Thoracic aorta (tissue), 2 donors: ENCODE measurements around the gene NRL. TPM values are rescaled to one million over a fixed set of nuclear protein-coding genes. Genes with fewer than 3 reads are reported as not detected.
A peak's percentile ranks its signal among the peaks of the same experiment; 100 is the strongest.

ENCODE experiments used
- ATAC-seq: fragments of 150-250 bp; one replicate; pipeline ENCODE4 v1.8.0; 2017; ENCODE audit warnings: low read depth; ENCODE audit not compliant: insufficient number of reproducible peaks, low FRiP score
- DNase-seq: peaks from one replicate; pipeline ENCODE4 v3.0.0-alpha.2; 2020; ENCODE audit warnings: low spot score
- H3K27ac ChIP-seq, 2 donors: fragments of 200-600 bp; sonication (generic); 1 replicate in 1 of 2; 2 replicates in 1 of 2; pipeline ENCODE4 v1.5.1; 2016; ENCODE audit warnings: mild to moderate bottlenecking in 2 of 2, moderate library complexity in 2 of 2
- H3K27me3 ChIP-seq: fragments of 200-600 bp; sonication (generic); replicated peaks from 2 replicates; pipeline ENCODE4 v1.6.0; 2016; ENCODE audit warnings: mild to moderate bottlenecking; ENCODE audit not compliant: insufficient read depth
- H3K36me3 ChIP-seq: fragments of 200-600 bp; sonication (generic); one replicate; pipeline ENCODE4 v1.5.1; 2016
- H3K4me1 ChIP-seq, 2 donors: fragments of 200-600 bp; sonication (generic); 1 replicate in 1 of 2; 2 replicates in 1 of 2; pipeline versions ENCODE4 v1.5.1 to v1.6.0; 2016; ENCODE audit warnings: low read depth in 2 of 2, mild to moderate bottlenecking in 1 of 2; ENCODE audit not compliant: control insufficient read depth in 1 of 2
- H3K4me3 ChIP-seq: fragments of 200-600 bp; sonication (generic); 2 replicates; pipeline ENCODE4 v1.5.1; 2016; ENCODE audit warnings: mild to moderate bottlenecking
- H3K9me3 ChIP-seq: fragments of 200-600 bp; sonication (generic); 2 replicates; pipeline ENCODE4 v1.5.1; 2016
- total RNA-seq, 2 donors: library from RNA; depleted of rRNA; stranded (reverse); fragments of >200 nt; gene quantifications; one replicate each; pipeline versions ENCODE4 v1.1.0 to v1.2.3, GENCODE V29; 2016
- TF ChIP-seq, protein P1 (sequence below): fragments of 200-600 bp; sonication (generic); IDR thresholded peaks from one replicate; pipeline ENCODE4 v1.5.1; 2019; ENCODE audit warnings: antibody characterized with exemption

NRL gene
- total RNA-seq, result 1 to 10 TPM in 1 of 2 donors, under 1 TPM in 1; 0.92 to 6.1 TPM

DNA sequence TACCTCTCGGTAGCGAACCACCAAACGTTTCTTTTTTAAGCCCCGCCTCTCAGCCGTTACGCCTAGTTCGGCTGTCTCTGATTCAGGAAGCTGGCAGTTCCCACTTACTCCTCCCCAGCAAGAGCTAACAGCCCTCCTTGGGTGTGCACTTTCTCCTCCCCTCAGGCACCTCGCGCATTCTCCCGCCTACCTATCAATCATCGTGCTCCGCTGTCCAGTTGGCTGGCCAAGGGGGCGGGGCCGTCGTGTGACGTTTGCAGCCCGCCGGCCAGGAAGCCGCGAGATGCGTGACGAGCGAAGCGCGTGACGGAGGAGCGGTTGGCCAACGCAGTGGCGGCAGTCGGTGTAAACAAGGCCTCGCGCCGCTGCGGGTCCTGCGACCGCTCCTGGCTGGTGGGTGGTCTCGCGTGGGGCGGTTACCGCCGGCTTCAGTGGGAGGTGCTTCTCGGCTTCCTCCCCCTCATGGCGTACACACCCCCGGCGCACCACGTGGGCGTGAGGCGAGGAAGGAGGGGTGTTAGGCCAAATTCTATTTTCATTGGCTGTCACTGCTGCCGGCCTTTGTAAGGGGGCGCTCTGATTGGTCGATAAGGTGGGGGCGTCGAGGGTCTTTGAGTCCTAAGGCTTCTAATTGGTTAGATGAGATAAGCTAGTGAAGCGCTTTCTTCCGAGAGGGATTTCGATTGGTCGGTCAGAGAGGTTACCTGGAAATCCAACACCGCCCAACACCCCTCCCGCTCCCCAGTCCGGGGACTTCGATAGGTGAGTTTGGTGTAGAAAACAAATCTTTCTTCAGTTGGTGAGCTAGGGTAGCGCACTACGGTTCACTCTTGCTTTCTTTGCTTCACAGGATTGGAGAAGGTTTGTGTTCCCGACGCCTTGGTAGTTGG, at the start of gene NRL, which contains the start of gene DCAF11:
NRL (minus strand) TSS at position 418 of the 890 bp plus-strand sequence. CDS start 32,101 bp downstream, outside the sequence.
DCAF11 (plus strand) TSS at position 246 of the 890 bp plus-strand sequence. CDS start 818 bp downstream, outside the sequence.
- Histone ChIP-seq H3K27ac (peak within 1 kb of the TSS; percentile 98), H3K36me3 (peaks cover 10% of the 10 kb centered on the region), H3K4me3 (peak within 1 kb of the TSS; percentile 92), H3K9me3 (no peaks in the 10 kb centered on the region), H3K4me1 (peaks cover 7 to 18% of the 10 kb centered on the region in 2 donors), H3K27me3 (no peaks in the 10 kb centered on the region)
- ATAC-seq (peak; percentile 97), DNase-seq (peak; percentile 97)
- TF ChIP-seq, protein P1, sequence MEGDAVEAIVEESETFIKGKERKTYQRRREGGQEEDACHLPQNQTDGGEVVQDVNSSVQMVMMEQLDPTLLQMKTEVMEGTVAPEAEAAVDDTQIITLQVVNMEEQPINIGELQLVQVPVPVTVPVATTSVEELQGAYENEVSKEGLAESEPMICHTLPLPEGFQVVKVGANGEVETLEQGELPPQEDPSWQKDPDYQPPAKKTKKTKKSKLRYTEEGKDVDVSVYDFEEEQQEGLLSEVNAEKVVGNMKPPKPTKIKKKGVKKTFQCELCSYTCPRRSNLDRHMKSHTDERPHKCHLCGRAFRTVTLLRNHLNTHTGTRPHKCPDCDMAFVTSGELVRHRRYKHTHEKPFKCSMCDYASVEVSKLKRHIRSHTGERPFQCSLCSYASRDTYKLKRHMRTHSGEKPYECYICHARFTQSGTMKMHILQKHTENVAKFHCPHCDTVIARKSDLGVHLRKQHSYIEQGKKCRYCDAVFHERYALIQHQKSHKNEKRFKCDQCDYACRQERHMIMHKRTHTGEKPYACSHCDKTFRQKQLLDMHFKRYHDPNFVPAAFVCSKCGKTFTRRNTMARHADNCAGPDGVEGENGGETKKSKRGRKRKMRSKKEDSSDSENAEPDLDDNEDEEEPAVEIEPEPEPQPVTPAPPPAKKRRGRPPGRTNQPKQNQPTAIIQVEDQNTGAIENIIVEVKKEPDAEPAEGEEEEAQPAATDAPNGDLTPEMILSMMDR, result no peak

DNA sequence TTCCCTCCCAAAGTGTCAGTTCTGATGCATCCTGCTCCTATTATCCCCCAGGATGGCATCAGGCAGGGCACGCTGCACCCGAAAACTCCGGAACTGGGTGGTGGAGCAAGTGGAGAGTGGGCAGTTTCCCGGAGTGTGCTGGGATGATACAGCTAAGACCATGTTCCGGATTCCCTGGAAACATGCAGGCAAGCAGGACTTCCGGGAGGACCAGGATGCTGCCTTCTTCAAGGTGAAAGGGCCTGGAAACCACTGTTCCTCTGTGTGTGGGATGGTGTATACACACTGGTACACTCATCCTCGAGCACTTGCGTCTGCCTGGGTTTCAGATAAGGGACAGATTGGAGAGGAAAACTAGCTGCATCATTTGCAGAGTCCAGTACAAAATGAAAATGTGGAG, 47.3 kb upstream of the NRL start:
- TF ChIP-seq, protein P1, result no peak
- H3K27me3 ChIP-seq, result no peaks in the 10 kb centered on the region
- H3K36me3 ChIP-seq, result peaks cover 63% of the 10 kb centered on the region
- no peak for ATAC-seq
- DNase-seq, result no peak
- peaks cover 15 to 38% of the 10 kb centered on the region in 2 donors for H3K4me1 ChIP-seq
- peak overlapping the region; percentile 87 to 88 for H3K27ac ChIP-seq
- H3K9me3 ChIP-seq, result no peaks in the 10 kb centered on the region
- H3K4me3 ChIP-seq, result peak overlapping the region; percentile 90

DNA sequence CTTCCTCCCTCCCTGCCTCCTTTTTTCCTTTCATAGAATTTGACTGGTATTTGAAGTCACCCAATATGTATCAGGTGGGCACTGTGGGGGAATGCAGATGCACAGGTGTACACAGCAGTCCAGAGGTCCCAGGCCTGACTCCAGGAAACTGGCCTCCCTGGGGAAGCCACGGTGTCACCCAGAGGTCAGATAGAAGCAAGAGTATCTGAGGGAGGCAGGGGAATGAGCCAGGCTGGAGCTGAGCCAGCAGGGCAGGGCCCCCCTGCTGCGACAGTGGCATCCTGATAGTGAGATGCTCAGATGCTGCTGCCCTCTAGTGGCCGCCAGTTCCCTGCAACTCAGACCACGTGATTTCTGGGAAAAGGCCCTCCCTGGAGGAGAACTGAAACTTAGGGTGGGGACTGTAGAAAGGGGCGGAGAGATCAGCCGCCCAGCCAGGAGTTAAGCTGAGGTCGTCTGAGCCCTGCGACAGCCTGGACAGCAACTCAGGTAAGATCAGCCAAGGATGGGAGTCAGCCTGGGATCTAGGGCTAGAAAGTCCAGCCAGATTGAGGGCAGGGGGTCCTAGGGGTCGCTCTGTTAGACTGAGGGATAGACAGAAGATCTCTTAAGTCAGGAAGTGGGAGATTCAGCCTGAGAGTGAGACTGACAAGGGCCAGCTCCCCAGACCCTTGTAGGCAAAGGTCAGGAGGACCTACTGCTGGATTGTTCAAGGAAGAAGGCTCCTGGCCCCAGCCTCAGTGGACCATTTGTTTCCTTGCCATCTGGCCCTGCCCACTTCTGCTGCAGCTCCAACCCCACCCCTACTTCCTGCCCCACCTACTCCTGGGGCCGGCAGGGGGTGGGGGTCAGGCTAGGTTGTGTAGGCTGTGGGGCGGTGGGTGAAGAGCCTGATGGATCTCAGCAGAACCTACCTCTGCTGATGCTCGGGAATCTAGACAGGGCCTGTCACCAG, 46.4 kb upstream of the NRL start, which contains the start of gene IRF9:
IRF9 (plus strand) TSS at position 416 of the 955 bp plus-strand sequence. CDS start 880 bp downstream, outside the sequence.
- H3K27ac ChIP-seq, result peak within 1 kb of the TSS; percentile 87 to 88
- DNase-seq, result peak; percentile 93
- no peaks in the 10 kb centered on the region for H3K9me3 ChIP-seq
- peaks cover 63% of the 10 kb centered on the region for H3K36me3 ChIP-seq
- peak within 1 kb of the TSS; percentile 90 for H3K4me3 ChIP-seq
- H3K27me3 ChIP-seq, result no peaks in the 10 kb centered on the region
- ATAC-seq, result peak; percentile 90
- TF ChIP-seq, protein P1, result peak; percentile 93
- H3K4me1 ChIP-seq, result peaks cover 15 to 38% of the 10 kb centered on the region in 2 donors

DNA sequence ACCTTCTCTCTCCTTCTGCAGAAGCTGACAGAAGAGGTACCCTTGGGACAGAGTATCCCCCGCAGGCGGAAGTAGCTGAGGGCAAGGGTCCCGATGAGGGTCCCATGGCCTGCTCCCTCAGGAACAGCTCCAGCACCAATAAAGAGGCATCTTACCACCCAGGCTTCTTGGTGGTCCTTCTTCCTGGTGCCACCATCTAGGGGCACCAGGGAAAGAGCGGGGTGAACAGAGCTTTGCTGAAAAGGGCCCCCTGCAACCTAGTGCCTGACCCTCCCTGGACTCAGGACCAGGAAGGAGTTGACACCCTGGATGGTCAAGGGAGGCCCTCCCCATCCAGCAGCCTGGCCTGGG, 45.7 kb upstream of the NRL start:
- Histone ChIP-seq H3K27me3 (no peaks in the 10 kb centered on the region), H3K4me3 (no peak overlapping the region), H3K36me3 (peaks cover 63% of the 10 kb centered on the region), H3K27ac (peak overlapping the region; percentile 73 to 88), H3K9me3 (no peaks in the 10 kb centered on the region), H3K4me1 (peaks cover 15 to 38% of the 10 kb centered on the region in 2 donors)
- no peak for ATAC-seq
- TF ChIP-seq, protein P1, result no peak
- DNase-seq, result no peak
